ENCODE results near the gene GALNT12.

DNA sequence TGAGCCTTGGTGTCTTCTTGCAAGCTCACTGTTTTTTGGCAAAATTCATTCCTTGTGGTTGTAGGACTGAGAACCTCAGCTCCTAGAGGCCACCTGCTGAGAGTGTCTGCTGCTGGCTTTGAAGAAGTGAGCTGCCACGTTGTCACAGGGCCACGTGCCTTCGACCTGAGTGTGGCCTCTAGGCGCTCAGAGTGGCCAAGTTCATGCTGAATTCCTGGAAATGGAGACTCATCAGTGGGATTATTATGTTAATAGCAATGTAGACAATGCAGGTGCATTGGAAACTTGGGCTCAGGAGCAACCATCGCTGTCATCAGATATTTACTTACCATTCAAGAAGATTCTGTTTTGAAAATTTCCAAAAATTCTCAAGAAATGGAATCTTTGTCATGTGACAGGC lies 52.5 kb downstream of the GALNT12 start:
- TF ChIP-seq, protein P1, sequence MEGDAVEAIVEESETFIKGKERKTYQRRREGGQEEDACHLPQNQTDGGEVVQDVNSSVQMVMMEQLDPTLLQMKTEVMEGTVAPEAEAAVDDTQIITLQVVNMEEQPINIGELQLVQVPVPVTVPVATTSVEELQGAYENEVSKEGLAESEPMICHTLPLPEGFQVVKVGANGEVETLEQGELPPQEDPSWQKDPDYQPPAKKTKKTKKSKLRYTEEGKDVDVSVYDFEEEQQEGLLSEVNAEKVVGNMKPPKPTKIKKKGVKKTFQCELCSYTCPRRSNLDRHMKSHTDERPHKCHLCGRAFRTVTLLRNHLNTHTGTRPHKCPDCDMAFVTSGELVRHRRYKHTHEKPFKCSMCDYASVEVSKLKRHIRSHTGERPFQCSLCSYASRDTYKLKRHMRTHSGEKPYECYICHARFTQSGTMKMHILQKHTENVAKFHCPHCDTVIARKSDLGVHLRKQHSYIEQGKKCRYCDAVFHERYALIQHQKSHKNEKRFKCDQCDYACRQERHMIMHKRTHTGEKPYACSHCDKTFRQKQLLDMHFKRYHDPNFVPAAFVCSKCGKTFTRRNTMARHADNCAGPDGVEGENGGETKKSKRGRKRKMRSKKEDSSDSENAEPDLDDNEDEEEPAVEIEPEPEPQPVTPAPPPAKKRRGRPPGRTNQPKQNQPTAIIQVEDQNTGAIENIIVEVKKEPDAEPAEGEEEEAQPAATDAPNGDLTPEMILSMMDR (IDR thresholded peaks at IDR 0.05): no peak
- TF ChIP-seq POLR2A (IDR thresholded peaks at IDR 0.05): no peak
